H1 (cell line): Measurements from ENCODE around the gene AHCY. TPM values are rescaled to one million over a fixed set of nuclear protein-coding genes. Genes with fewer than 3 reads are reported as not detected.

Experiments used
- CTCF ChIA-PET: fragments of 300-600 bp; sonication (Branson Sonifier 250); formaldehyde crosslinking; loops from one replicate; lab custom pipeline; 2021; ENCODE audit not compliant: partially characterized antibody; lab: Charles Lee
- POLR2A ChIA-PET: fragments of 300-600 bp; sonication (Branson Sonifier 250); formaldehyde crosslinking; loops from one replicate; lab custom pipeline; 2021; ENCODE audit warnings: inconsistent platforms; ENCODE audit not compliant: partially characterized antibody; lab: Charles Lee
- DNase-seq, 2 experiments: peaks; one replicate each; pipeline versions ENCODE4 v3.0.0 to v3.0.0-alpha.2; 2010 to 2022; ENCODE audit warnings: low spot score in 2 of 2, low read depth in 1 of 2, mixed read lengths in 1 of 2
- FAIRE-seq: peaks from 2 replicates; lab custom pipeline; 2011; peaks lifted over from hg19 to GRCh38; lab: Jason Lieb, UNC
- H2AFZ ChIP-seq: 2 replicates; pipeline ENCODE4 v1.8.1; 2012; ENCODE audit warnings: low read length, inconsistent platforms
- H2AK5ac ChIP-seq: 2 replicates; pipeline ENCODE4 v1.6.1; 2013; ENCODE audit warnings: low read depth, low read length
- H2BK120ac ChIP-seq: replicated peaks from 2 replicates; pipeline ENCODE3; 2013; ENCODE audit warnings: low read depth, low read length, inconsistent platforms
- H2BK12ac ChIP-seq: 2 replicates; pipeline ENCODE4 v1.6.1; 2013; ENCODE audit warnings: low read depth, low read length
- H2BK15ac ChIP-seq: 2 replicates; pipeline ENCODE4 v1.6.1; 2013; ENCODE audit warnings: low read length
- H2BK20ac ChIP-seq: 2 replicates; pipeline ENCODE4 v1.6.1; 2013; ENCODE audit warnings: low read length
- H2BK5ac ChIP-seq: 2 replicates; pipeline ENCODE4 v1.6.1; 2013; ENCODE audit warnings: low read depth, low read length
- H3K14ac ChIP-seq: 2 replicates; pipeline ENCODE4 v1.6.1; 2013; ENCODE audit warnings: inconsistent platforms; ENCODE audit not compliant: insufficient read length
- H3K18ac ChIP-seq: 2 replicates; pipeline ENCODE4 v1.6.1; 2013; ENCODE audit warnings: low read length; ENCODE audit errors: extremely low read depth
- H3K23ac ChIP-seq: 2 replicates; pipeline ENCODE4 v1.6.1; 2013; ENCODE audit warnings: inconsistent platforms; ENCODE audit not compliant: insufficient read length
- H3K23me2 ChIP-seq: 2 replicates; pipeline ENCODE4 v1.6.1; 2013; ENCODE audit warnings: low read depth, low read length
- H3K27ac ChIP-seq: 2 replicates; pipeline ENCODE4 v1.6.1; 2011; ENCODE audit warnings: low read depth, low read length, inconsistent platforms
- H3K27me3 ChIP-seq, 4 experiments: replicated peaks in 1 of 4; 1 replicate in 1 of 4; 2 replicates in 3 of 4; pipeline versions ENCODE4 v1.6.1 to v1.8.1; 2011 to 2013; ENCODE audit warnings: low read length in 3 of 4, mild to moderate bottlenecking in 3 of 4, inconsistent platforms in 2 of 4, mixed read lengths in 2 of 4, moderate library complexity in 1 of 4; ENCODE audit not compliant: control insufficient read depth in 3 of 4, insufficient read depth in 3 of 4; ENCODE audit errors: extremely low read depth in 1 of 4
- H3K36me3 ChIP-seq, 4 experiments: 2 replicates each; pipeline versions ENCODE4 v1.6.1 to v1.8.1; 2011 to 2013; ENCODE audit warnings: mild to moderate bottlenecking in 4 of 4, low read length in 3 of 4, moderate library complexity in 2 of 4, control low read depth in 1 of 4, inconsistent platforms in 1 of 4; ENCODE audit not compliant: insufficient read depth in 4 of 4, control insufficient read depth in 2 of 4
- H3K4ac ChIP-seq: replicated peaks from 2 replicates; pipeline ENCODE3; 2013; ENCODE audit warnings: low read length, low read depth, mixed read lengths, inconsistent platforms; ENCODE audit not compliant: insufficient read length
- H3K4me1 ChIP-seq, 4 experiments: replicated peaks in 1 of 4; 1 replicate in 1 of 4; 2 replicates in 3 of 4; pipeline versions ENCODE4 v1.6.1 to v1.8.1; 2011 to 2013; ENCODE audit warnings: low read length in 3 of 4, inconsistent platforms in 2 of 4, mixed read lengths in 1 of 4; ENCODE audit not compliant: insufficient read depth in 4 of 4, control insufficient read depth in 3 of 4
- H3K4me2 ChIP-seq, 2 experiments: 2 replicates each; pipeline versions ENCODE4 v1.6.1 to v1.8.1; 2011 to 2013; ENCODE audit warnings: low read depth in 2 of 2, low read length in 2 of 2, control low read depth in 1 of 2, inconsistent platforms in 1 of 2, mild to moderate bottlenecking in 1 of 2; ENCODE audit not compliant: insufficient read depth in 1 of 2
- H3K4me3 ChIP-seq, 4 experiments: fragments of 200-600, 300-600 bp in 1 of 4; sonication (generic), shearing (Covaris generic), sonication (Bioruptor Twin) in 1 of 4; 2 replicates each; pipeline versions ENCODE4 v1.5.1 to v1.8.1; 2011 to 2016; ENCODE audit warnings: low read length in 4 of 4, low read depth in 3 of 4, control low read depth in 2 of 4, inconsistent platforms in 2 of 4, mild to moderate bottlenecking in 2 of 4, mixed read lengths in 1 of 4, moderate library complexity in 1 of 4; ENCODE audit not compliant: insufficient read depth in 2 of 4; ENCODE audit errors: extremely low read depth in 1 of 4
- H3K56ac ChIP-seq: replicated peaks from 2 replicates; pipeline ENCODE3; 2013; ENCODE audit warnings: low read depth, mild to moderate bottlenecking, mixed read lengths, low read length, inconsistent platforms; ENCODE audit not compliant: insufficient read length
- H3K79me1 ChIP-seq: 2 replicates; pipeline ENCODE4 v1.6.1; 2013; ENCODE audit warnings: low read depth, low read length, control low read depth
- H3K79me2 ChIP-seq, 2 experiments: 2 replicates each; pipeline versions ENCODE4 v1.6.1 to v1.8.1; 2012 to 2013; ENCODE audit warnings: low read length in 2 of 2, mild to moderate bottlenecking in 2 of 2, inconsistent platforms in 1 of 2; ENCODE audit not compliant: insufficient read depth in 2 of 2, control insufficient read depth in 1 of 2
- H3K9ac ChIP-seq, 4 experiments: replicated peaks in 1 of 4; 1 replicate in 1 of 4; 2 replicates in 3 of 4; pipeline versions ENCODE4 v1.6.1 to v1.8.1; 2011 to 2013; ENCODE audit warnings: low read depth in 3 of 4, low read length in 3 of 4, control low read depth in 2 of 4, mild to moderate bottlenecking in 2 of 4, moderate library complexity in 2 of 4, inconsistent platforms in 1 of 4; ENCODE audit errors: extremely low read depth in 1 of 4
- H3K9me3 ChIP-seq, 2 experiments: 2 replicates each; pipeline versions ENCODE4 v1.6.1 to v1.8.1; 2012 to 2013; ENCODE audit warnings: mild to moderate bottlenecking in 2 of 2, moderate library complexity in 2 of 2, control low read depth in 1 of 2, inconsistent platforms in 1 of 2, low read depth in 1 of 2, low read length in 1 of 2, mixed read lengths in 1 of 2; ENCODE audit not compliant: insufficient read depth in 2 of 2
- H4K20me1 ChIP-seq, 2 experiments: replicated peaks in 1 of 2; 2 replicates each; pipeline versions ENCODE3 to v1.8.1; 2011 to 2013; ENCODE audit warnings: inconsistent platforms in 2 of 2, low read length in 2 of 2, mild to moderate bottlenecking in 1 of 2; ENCODE audit not compliant: insufficient read depth in 2 of 2, control insufficient read depth in 1 of 2
- H4K5ac ChIP-seq: 2 replicates; pipeline ENCODE4 v1.6.1; 2013; ENCODE audit warnings: low read length, low read depth, mixed read lengths, inconsistent platforms; ENCODE audit not compliant: insufficient read length
- H4K8ac ChIP-seq: 2 replicates; pipeline ENCODE4 v1.8.0; 2013; ENCODE audit warnings: mild to moderate bottlenecking, moderate library complexity, low read length, inconsistent platforms; ENCODE audit not compliant: insufficient read depth; ENCODE audit errors: extremely low read depth
- H4K91ac ChIP-seq: replicated peaks from 2 replicates; pipeline ENCODE3; 2013; ENCODE audit warnings: low read length, mixed read lengths, inconsistent platforms; ENCODE audit not compliant: insufficient read length
- CEBPB ChIP-seq: IDR thresholded peaks from 2 replicates; pipeline ENCODE4 v1.6.1; 2012; ENCODE audit warnings: low read depth, low read length
- CTCF ChIP-seq, 3 experiments: IDR thresholded peaks; 1 replicate in 2 of 3; 2 replicates in 1 of 3; pipeline versions ENCODE4 v1.5.1 to v1.6.1; 2011; ENCODE audit warnings: low read length in 3 of 3, mild to moderate bottlenecking in 3 of 3, inconsistent platforms in 2 of 3, low read depth in 1 of 3, moderate library complexity in 1 of 3; ENCODE audit not compliant: insufficient read depth in 1 of 3; ENCODE audit errors: control extremely low read depth in 1 of 3
- EGR1 ChIP-seq: IDR thresholded peaks from 2 replicates; pipeline ENCODE4 v1.6.1; 2011; ENCODE audit warnings: low read depth, low read length, borderline replicate concordance
- GTF2F1 ChIP-seq: IDR thresholded peaks from 2 replicates; pipeline ENCODE4 v1.6.1; 2012; ENCODE audit warnings: low read depth, low read length, improper control_type of control experiment, borderline replicate concordance
- HDAC6 ChIP-seq: IDR thresholded peaks from one replicate; pipeline ENCODE4 v1.7.1; 2012; ENCODE audit warnings: low read depth, mild to moderate bottlenecking, inconsistent platforms, low read length, moderate library complexity
- KDM4A ChIP-seq: IDR thresholded peaks from one replicate; pipeline ENCODE4 v1.7.1; 2012; ENCODE audit warnings: low read depth, mild to moderate bottlenecking, moderate library complexity, low read length, inconsistent platforms; ENCODE audit not compliant: severe bottlenecking
- RAD21 ChIP-seq, 2 experiments: IDR thresholded peaks in 1 of 2; conservative IDR thresholded peaks in 1 of 2; 2 replicates each; pipeline ENCODE4 v1.6.1; 2011; ENCODE audit warnings: low read depth in 2 of 2, low read length in 2 of 2, improper control_type of control experiment in 1 of 2, inconsistent platforms in 1 of 2, mild to moderate bottlenecking in 1 of 2, moderate library complexity in 1 of 2
- RNF2 ChIP-seq: fragments of 200-900, 300-1000 bp; sonication (generic); IDR thresholded peaks from 2 replicates; pipeline ENCODE4 v1.7.1; 2016; ENCODE audit warnings: borderline replicate concordance, low read depth, mild to moderate bottlenecking, antibody characterized with exemption, low read length; ENCODE audit not compliant: poor library complexity, severe bottlenecking; ENCODE audit errors: missing control alignments
- SIN3A ChIP-seq, 2 experiments: IDR thresholded peaks in 1 of 2; conservative IDR thresholded peaks in 1 of 2; 2 replicates each; pipeline ENCODE4 v1.6.1; 2011 to 2012; ENCODE audit warnings: low read length in 2 of 2, improper control_type of control experiment in 1 of 2, low read depth in 1 of 2, mild to moderate bottlenecking in 1 of 2
- SRF ChIP-seq: IDR thresholded peaks from 2 replicates; pipeline ENCODE4 v1.6.1; 2011; ENCODE audit warnings: mild to moderate bottlenecking, low read depth, low read length, moderate library complexity
- TAF1 ChIP-seq: IDR thresholded peaks from 2 replicates; pipeline ENCODE4 v1.6.1; 2011; ENCODE audit warnings: mild to moderate bottlenecking, low read depth, low read length
- WGBS, 2 experiments: shearing (Covaris generic) in 1 of 2; methylation state at CpG; one replicate each; pipeline versions ENCODE4 v1.1.6 to v1.1.7; 2013 to 2015; ENCODE audit warnings: low lambda C conversion rate in 2 of 2, mixed read lengths in 2 of 2, inconsistent platforms in 1 of 2, low coverage in 1 of 2, missing lambda C conversion rate in 1 of 2; ENCODE audit not compliant: insufficient replicate concordance in 2 of 2, insufficient coverage in 1 of 2, insufficient read length in 1 of 2; ENCODE audit errors: extremely low coverage in 1 of 2, missing lambda C conversion rate in 1 of 2; 5-methylcytosine and 5-hydroxymethylcytosine counted together
- polyA plus RNA-seq, 7 experiments: library from polyadenylated mRNA; depleted of rRNA in 3 of 7; stranded (reverse) in 5 of 7; unstranded in 2 of 7; fragments of >200 nt in 5 of 7; fragments of 200-250 nt in 2 of 7; gene quantifications; 1 replicate in 5 of 7; 2 replicates in 1 of 7; 4 replicates in 1 of 7; pipeline versions ENCODE4 v1.2.1 to v1.2.3, GENCODE V29; 2011 to 2013; ENCODE audit warnings: missing spikeins in 2 of 7, mixed read lengths in 2 of 7
- total RNA-seq: library from RNA; stranded (reverse); fragmentation: NEBNext Ultra II Directional; extraction: Animal tissue kit (Norgen Biotek cat#: 25700); gene quantifications from 2 replicates; pipeline ENCODE4 v1.2.1, GENCODE V29; 2021

AHCY gene
- total and polyA plus RNA-seq, 2 of the 8 experiments (the other 6 are each of a cell fraction or from before 2014, with no cell fraction given) = 404 to 638 TPM

GRCh38 chr20:34249291-34249690, 53.9 kb downstream of the AHCY start:
- Histone ChIP-seq H3K23ac (no peak overlapping the region), H2BK15ac (no peak overlapping the region), H4K8ac (no peak overlapping the region), H3K4ac (no peak overlapping the region), H3K4me3 (no peak overlapping the region), H2AK5ac (no peak overlapping the region), H3K9me3 (no peaks in the 10 kb centered on the region), H3K4me1 (no peaks in the 10 kb centered on the region), H3K79me1 (no peaks in the 10 kb centered on the region), H2BK120ac (no peak overlapping the region), H3K79me2 (no peaks in the 10 kb centered on the region), H4K5ac (no peak overlapping the region), H3K18ac (no peak overlapping the region), H2AFZ (no peak overlapping the region), H2BK12ac (no peak overlapping the region), H3K4me2 (no peak overlapping the region), H3K36me3 (no peaks in the 10 kb centered on the region), H3K9ac (no peak overlapping the region; a peak in 1 of 7 replicates), H3K27me3 (no peaks in the 10 kb centered on the region), H3K27ac (no peak overlapping the region), H2BK5ac (no peak overlapping the region), H3K23me2 (no peaks in the 10 kb centered on the region), H3K14ac (no peak overlapping the region), H2BK20ac (no peak overlapping the region), H4K20me1 (no peaks in the 10 kb centered on the region), H4K91ac (no peak overlapping the region), H3K56ac (no peak overlapping the region)
- FAIRE-seq (no peak), DNase-seq (no peak)
- 83% methylated on average over 6 of the region's 6 CpGs; no CpG with 5 or more reads in 1 of the 2 experiments for WGBS, 2 experiments
- ChIA-PET POLR2A (interaction anchor here (0.9 to 1.4 kb wide), 2 partner anchors 17 to 54 kb away, joined by 3 read pairs; partner anchors contain the start of gene AHCY), CTCF (interaction anchor here (0.6 to 4.3 kb wide), 6 partner anchors 7 to 59 kb away, joined by 3 to 13 read pairs (median 5); no protein-coding TSS in a partner anchor)
- TF ChIP-seq SRF = no peak
- TF ChIP-seq RAD21 (IDR thresholded peaks at IDR 0.05 in 1 of 2, conservative IDR thresholded peaks at IDR 0.05 in 1 of 2; ENCODE audit: low read depth in 2 of 2, low read length in 2 of 2) = no peak
- no peak for TF ChIP-seq CEBPB
- TF ChIP-seq CTCF (IDR thresholded peaks at IDR 0.05; ENCODE audit: control extremely low read depth in 1 of 3, insufficient read depth in 1 of 3, low read depth in 1 of 3, low read length in 3 of 3) = no peak
- no peak for TF ChIP-seq EGR1
- TF ChIP-seq TAF1 = no peak
- TF ChIP-seq SIN3A (conservative IDR thresholded peaks at IDR 0.05 in 1 of 2, IDR thresholded peaks at IDR 0.05 in 1 of 2; ENCODE audit: low read depth in 1 of 2, low read length in 2 of 2) = no peak
- no peak for TF ChIP-seq HDAC6
- TF ChIP-seq GTF2F1 = no peak
- no peak for TF ChIP-seq KDM4A
- TF ChIP-seq RNF2 = no peak
